Activated CD4-positive, alpha-beta memory T cell treated with anti-CD3 and anti-CD28 coated beads for 36 hours (primary cell): Measurements from ENCODE around the gene C16orf54. TPM values are rescaled to one million over a fixed set of nuclear protein-coding genes. Genes with fewer than 3 reads are reported as not detected.
"Not testable (repeated sequence)": the region's sequence is repeated elsewhere in the genome, so short reads cannot be mapped to it uniquely, and the experiment has no call there.

Experiments
- CTCF ChIA-PET: fragments of 350-600 bp; sonication (Branson Sonifier 250); formaldehyde crosslinking; loops from one replicate; lab custom pipeline; 2021; ENCODE audit warnings: antibody characterized with exemption, inconsistent platforms; lab: Charles Lee
- POLR2A ChIA-PET: fragments of 350-600 bp; sonication (Branson Sonifier 250); formaldehyde crosslinking; loops from one replicate; lab custom pipeline; 2021; ENCODE audit warnings: antibody characterized with exemption; lab: Charles Lee
- DNase-seq: peaks from one replicate; pipeline ENCODE4 v3.0.0-alpha.2; 2020
- H3K27ac Mint-ChIP-seq: one replicate; pipeline ENCODE4 v1.8.0; 2021; ENCODE audit warnings: mixed read lengths
- H3K27me3 Mint-ChIP-seq: one replicate; pipeline ENCODE4 v1.8.0; 2021; ENCODE audit warnings: mixed read lengths
- H3K36me3 Mint-ChIP-seq: one replicate; pipeline ENCODE4 v1.8.0; 2021; ENCODE audit warnings: mixed read lengths
- H3K4me1 Mint-ChIP-seq: one replicate; pipeline ENCODE4 v1.8.0; 2021; ENCODE audit warnings: low read depth, mixed read lengths
- H3K4me3 Mint-ChIP-seq: one replicate; pipeline ENCODE4 v1.8.0; 2021; ENCODE audit warnings: mild to moderate bottlenecking, mixed read lengths
- H3K9me3 Mint-ChIP-seq: one replicate; pipeline ENCODE4 v1.8.0; 2021; ENCODE audit warnings: mixed read lengths
- intact Hi-C: fragments of 100-400 bp; cut with micrococcal nuclease; formaldehyde crosslinking; loops from one replicate; pipeline ENCODE4 v1.15.1; 2023
- total RNA-seq, 2 experiments: library from RNA; stranded (reverse); gene quantifications; one replicate each; pipeline ENCODE4 v1.2.3, GENCODE V29; 2021

The C16orf54 gene
- total RNA-seq, 2 experiments from 2014 or later: 25.2 to 26.2 TPM

DNA sequence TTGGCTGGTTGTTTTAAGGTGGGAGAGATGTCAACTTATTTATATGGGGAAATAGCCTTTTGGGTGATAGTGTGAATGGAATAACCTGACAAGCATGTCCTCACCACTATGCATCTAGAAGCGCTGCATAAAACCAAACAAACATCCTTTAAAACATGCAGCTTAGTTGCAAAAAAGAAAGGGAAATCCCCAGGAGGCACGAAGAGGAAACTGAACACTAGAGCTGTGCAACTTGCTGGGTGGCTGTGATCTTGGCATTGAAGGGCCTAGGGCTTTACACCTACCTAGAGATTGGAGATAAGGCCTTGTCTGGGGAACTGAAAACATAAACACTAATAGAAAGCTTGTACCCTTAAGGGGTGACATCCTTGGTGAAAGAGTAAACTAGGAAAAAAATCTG, 7.3 kb downstream of the C16orf54 start:
- ChIA-PET CTCF (interaction anchor here (0.6 to 2.1 kb wide), 5 partner anchors 9 to 110 kb away, joined by 3 to 9 read pairs (median 6); partner anchors contain the start of gene KIF22), POLR2A (interaction anchor here (0.6 to 1.2 kb wide), 3 partner anchors 22 to 327 kb away, joined by 3 to 4 read pairs (median 3); partner anchors contain the start of gene ALDOA)
- Mint-ChIP-seq H3K36me3 (peaks cover 16% of the 10 kb centered on the region), H3K4me1 (peaks cover 67% of the 10 kb centered on the region), H3K4me3 (no peak overlapping the region), H3K27me3 (no peaks in the 10 kb centered on the region), H3K27ac (peak overlapping the region; percentile 69), H3K9me3 (no peaks in the 10 kb centered on the region)
- peak; percentile 62 for DNase-seq
- intact Hi-C loops: no loop called here

DNA sequence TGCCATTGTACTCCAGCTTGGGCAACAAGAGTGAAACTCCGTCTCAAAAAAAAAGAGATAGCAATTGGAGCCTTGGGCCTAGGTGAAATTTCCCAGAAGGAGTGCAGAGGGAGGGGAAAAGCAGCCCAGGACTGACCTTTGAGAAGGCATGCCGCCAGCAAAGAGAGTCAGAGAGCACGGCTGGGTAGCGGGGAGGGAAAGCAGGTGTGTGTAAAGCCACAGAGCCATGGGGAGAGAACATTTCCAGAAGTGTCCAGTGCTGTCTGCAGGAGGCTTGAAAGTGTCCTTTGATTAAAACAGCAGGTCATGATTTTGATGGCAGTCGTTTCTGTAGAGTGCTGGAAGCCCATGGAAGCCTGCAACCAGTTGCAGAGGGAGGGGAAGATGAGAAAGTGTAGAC, 8.1 kb downstream of the C16orf54 start:
- ChIA-PET CTCF (interaction anchor here (0.9 to 2.1 kb wide), 2 partner anchors 9 to 52 kb away, joined by 3 to 8 read pairs; partner anchors contain the start of gene KIF22), POLR2A (no interaction called here)
- Mint-ChIP-seq H3K4me1 (peaks cover 64% of the 10 kb centered on the region), H3K27me3 (no peaks in the 10 kb centered on the region), H3K27ac (no peak overlapping the region), H3K4me3 (no peak overlapping the region), H3K36me3 (peaks cover 9% of the 10 kb centered on the region), H3K9me3 (no peaks in the 10 kb centered on the region)
- no peak for DNase-seq
- intact Hi-C loops: no loop called here

DNA sequence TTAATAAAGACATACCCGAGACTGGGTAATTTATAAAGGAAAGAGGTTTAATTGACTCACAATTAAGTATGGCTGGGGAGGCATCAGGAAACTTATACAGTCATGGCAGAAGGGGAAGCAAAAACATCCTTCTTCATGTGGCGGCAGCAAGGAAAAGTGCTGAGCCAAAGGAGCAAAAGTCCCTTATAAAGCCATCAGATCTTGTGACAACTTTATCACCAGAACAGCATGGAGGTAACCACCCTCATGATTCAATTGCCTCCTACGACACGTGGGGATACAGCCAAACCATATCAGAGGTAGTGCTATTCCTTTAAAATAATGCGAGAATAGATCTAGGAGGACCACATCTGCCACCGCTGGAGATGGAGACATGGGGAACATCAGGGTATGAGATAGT, 9.0 kb downstream of the C16orf54 start:
- CTCF ChIA-PET: interaction anchor here (0.9 kb wide), 1 partner anchor 10 kb away, joined by 3 read pairs; no protein-coding TSS in a partner anchor
- POLR2A ChIA-PET: no interaction called here
- no peaks in the 10 kb centered on the region for H3K27me3 Mint-ChIP-seq
- H3K4me1 Mint-ChIP-seq: peaks cover 66% of the 10 kb centered on the region
- no peak overlapping the region for H3K4me3 Mint-ChIP-seq
- H3K9me3 Mint-ChIP-seq: peaks cover 2% of the 10 kb centered on the region
- H3K36me3 Mint-ChIP-seq: peaks cover 5% of the 10 kb centered on the region
- intact Hi-C loops: no loop called here
- H3K27ac Mint-ChIP-seq: no peak overlapping the region
- DNase-seq: no peak

DNA sequence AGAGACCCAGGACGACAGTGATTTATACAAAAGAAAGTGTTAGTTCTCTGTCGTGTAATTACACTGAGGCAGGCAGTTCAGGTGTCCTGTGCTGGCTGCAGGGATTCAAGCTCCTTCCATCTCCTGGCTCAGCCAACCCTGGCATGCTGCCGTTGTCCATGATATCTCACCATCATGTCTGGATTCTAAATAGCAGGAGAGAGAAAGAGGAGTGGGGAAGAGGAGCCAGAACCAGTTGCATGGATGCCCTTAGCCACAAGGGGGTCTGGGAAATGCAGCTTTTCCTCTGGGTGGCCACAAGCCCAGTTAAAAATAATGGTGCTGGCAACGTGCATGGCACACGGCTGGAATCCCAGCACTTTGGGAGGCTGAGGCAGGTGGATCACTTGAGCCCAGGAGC, 9.7 kb downstream of the C16orf54 start:
- ChIA-PET CTCF (no interaction called here), POLR2A (no interaction called here)
- Mint-ChIP-seq H3K27ac (peak overlapping the region; percentile 4), H3K27me3 (no peaks in the 10 kb centered on the region), H3K36me3 (peaks cover 1% of the 10 kb centered on the region), H3K4me1 (peaks cover 63% of the 10 kb centered on the region), H3K9me3 (peaks cover 2% of the 10 kb centered on the region), H3K4me3 (no peak overlapping the region)
- DNase-seq: no peak
- intact Hi-C loops: no loop called here

DNA sequence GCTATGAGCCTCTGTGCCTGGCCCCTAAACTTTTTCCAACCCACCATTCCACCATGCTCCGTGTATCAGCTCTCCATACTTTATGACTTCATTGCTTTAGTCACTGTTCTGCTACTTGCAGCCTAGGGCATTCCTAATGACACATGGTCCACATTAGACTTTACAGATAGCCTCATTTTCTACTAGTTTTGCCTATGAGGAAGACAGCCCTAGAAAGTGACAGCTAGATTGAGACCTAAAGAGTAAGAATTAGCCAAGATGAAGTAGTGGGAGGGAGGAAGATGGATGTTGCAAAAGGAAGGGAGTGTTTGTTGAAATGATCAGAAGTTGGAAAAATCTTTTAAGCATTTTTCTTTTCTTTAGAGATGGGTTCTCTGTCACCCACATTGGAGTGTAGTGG, 11.0 kb downstream of the C16orf54 start:
- Mint-ChIP-seq H3K4me1 (peaks cover 56% of the 10 kb centered on the region), H3K9me3 (peaks cover 2% of the 10 kb centered on the region), H3K27ac (no peak overlapping the region), H3K36me3 (peaks cover 1% of the 10 kb centered on the region), H3K27me3 (no peaks in the 10 kb centered on the region), H3K4me3 (no peak overlapping the region)
- CTCF ChIA-PET: interaction anchor here (1.2 kb wide), 1 partner anchor 34 kb away, joined by 3 read pairs; no protein-coding TSS in a partner anchor
- POLR2A ChIA-PET: interaction anchor here (0.9 kb wide), 1 partner anchor 9 kb away, joined by 4 read pairs; no protein-coding TSS in a partner anchor
- intact Hi-C loops: no loop called here
- DNase-seq: no peak

DNA sequence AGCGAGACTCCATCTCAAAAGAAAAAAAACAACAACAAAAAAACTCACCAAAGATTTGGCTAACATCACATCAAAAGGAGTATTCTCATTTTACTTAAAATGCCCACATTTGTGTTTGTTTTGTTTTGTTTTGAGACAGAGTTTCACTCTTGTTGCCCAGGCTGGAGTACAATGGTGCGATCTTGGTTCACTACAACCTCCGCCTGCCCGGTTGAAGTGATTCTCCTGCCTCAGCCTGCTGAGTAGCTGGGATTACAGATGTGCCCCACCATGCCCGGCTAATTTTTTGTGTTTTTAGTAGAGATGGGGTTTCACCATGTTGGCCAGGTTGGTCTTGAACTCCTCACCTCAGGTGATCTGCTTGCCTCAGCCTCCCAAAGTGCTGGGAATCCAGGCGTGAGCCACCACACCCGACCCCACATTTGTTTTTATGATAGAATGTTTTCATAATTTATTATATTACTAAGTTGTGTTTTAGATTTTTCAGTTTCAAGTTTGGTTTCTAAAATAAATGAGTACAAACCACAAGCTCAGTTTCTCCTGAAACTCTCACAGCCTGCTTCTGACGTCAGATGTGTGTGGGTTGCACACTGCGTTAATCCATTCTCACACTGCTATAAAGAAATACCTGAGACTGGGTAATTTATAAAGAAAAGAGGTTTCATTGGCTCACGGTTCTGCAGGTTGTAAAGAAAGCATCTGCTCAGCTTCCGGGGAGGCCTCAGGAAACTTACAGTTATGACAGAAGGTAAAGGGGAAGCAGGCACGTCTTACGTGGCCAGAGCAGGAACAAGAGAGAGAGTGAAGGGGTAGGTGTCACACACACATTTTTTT, 13.8 kb downstream of the C16orf54 start:
- ChIA-PET CTCF (interaction anchor here (0.8 to 1.8 kb wide), 11 partner anchors 9 to 117 kb away, joined by 3 to 11 read pairs (median 4); partner anchors contain the start of gene KIF22), POLR2A (interaction anchor here (0.6 to 2.2 kb wide), 8 partner anchors 13 to 782 kb away, joined by 3 to 17 read pairs (median 3); partner anchors contain the start of genes C16orf54 and KIF22)
- not testable (repeated sequence) for H3K36me3 Mint-ChIP-seq, H3K27me3 Mint-ChIP-seq, H3K9me3 Mint-ChIP-seq
- intact Hi-C loops: loop anchor here (1.0 to 2.0 kb wide), 4 partner anchors 13 to 59 kb away; partner anchors contain the start of genes C16orf54 and KIF22
- H3K4me1 Mint-ChIP-seq: peaks cover 33% of the 10 kb centered on the region
- peak overlapping the region; percentile 35 for H3K4me3 Mint-ChIP-seq
- peak overlapping the region; percentile 84 for H3K27ac Mint-ChIP-seq
- peak; percentile 91 for DNase-seq

DNA sequence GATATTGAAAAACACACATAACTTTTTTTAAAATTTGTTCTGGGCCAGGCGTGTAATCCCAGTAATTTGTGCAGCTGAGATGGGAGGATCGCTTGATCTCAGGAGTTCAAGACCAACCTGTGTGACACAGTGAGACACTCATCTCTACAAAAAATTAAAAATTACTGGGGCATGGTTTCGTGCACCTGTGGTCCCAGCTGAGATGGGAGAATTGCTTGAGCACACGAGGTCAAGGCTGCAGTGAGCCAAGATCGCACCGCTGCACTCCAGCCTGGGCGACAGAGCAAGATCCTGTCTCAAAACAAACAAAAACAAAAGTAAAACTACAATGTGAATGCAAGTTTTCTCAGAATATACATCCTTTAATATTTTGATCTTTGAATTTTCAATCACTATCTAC, 15.1 kb downstream of the C16orf54 start:
- no peak overlapping the region for H3K27ac Mint-ChIP-seq
- H3K36me3 Mint-ChIP-seq: peaks cover 1% of the 10 kb centered on the region
- intact Hi-C loops: no loop called here
- ChIA-PET POLR2A (interaction anchor here (1.1 to 2.2 kb wide), 3 partner anchors 15 to 60 kb away, joined by 3 to 17 read pairs (median 4); partner anchors contain the start of genes C16orf54 and KIF22), CTCF (interaction anchor here (0.7 to 3.2 kb wide), 5 partner anchors 13 to 118 kb away, joined by 3 to 16 read pairs (median 4); partner anchors contain the start of gene KIF22)
- no peaks in the 10 kb centered on the region for H3K27me3 Mint-ChIP-seq
- H3K4me3 Mint-ChIP-seq: no peak overlapping the region
- H3K9me3 Mint-ChIP-seq: peaks cover 2% of the 10 kb centered on the region
- peaks cover 26% of the 10 kb centered on the region for H3K4me1 Mint-ChIP-seq
- DNase-seq: no peak

DNA sequence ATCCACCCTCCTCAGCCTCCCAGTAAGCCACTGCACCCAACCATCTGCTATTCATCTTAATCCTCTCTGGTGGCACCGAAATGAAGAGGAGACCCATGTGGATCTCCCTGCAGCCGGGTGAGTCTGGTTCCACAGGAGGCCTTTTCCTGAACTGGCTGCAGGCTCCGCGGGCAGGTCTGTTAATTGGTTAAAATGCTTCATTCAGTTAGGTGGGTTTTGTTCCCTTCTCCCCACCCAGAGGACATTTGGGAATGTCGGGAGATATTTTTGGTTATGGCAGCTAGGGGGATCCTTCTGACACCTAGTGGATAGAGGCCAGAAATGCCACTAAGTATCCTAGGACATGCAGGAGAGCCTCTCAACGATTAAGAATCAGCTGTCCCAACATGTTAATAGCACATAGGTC, 16.7 kb downstream of the C16orf54 start:
- no peak for DNase-seq
- peaks cover 1% of the 10 kb centered on the region for H3K36me3 Mint-ChIP-seq
- intact Hi-C loops: no loop called here
- H3K4me3 Mint-ChIP-seq: no peak overlapping the region
- peaks cover 27% of the 10 kb centered on the region for H3K4me1 Mint-ChIP-seq
- H3K27ac Mint-ChIP-seq: no peak overlapping the region
- POLR2A ChIA-PET: interaction anchor here (0.5 kb wide), 1 partner anchor 56 kb away, joined by 3 read pairs; no protein-coding TSS in a partner anchor
- H3K27me3 Mint-ChIP-seq: no peaks in the 10 kb centered on the region
- CTCF ChIA-PET: interaction anchor here (0.7 to 3.2 kb wide), 14 partner anchors 9 to 302 kb away, joined by 3 to 16 read pairs (median 4); partner anchors contain the start of genes KIF22, MVP and TLCD3B
- peaks cover 2% of the 10 kb centered on the region for H3K9me3 Mint-ChIP-seq

DNA sequence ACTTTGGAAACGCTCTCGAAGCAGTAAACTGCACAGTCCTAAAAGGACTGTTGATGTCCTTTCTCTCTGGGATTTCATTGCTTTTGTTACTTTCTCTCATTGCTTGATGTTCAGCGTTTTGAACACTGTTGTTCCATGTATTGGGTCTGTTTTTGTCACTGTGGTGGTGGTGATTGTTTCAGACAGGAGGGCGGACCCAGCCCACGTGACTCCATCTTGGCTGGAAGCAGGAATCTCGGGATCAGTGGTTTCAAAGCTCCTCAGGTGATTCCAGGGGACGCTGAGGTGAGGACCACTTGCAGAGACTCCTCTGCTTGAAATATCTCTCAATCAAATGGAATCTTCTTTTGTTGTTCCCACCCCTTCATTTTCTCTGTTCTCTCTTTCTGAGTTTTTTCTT, 18.3 kb downstream of the C16orf54 start:
- peaks cover 1% of the 10 kb centered on the region for H3K36me3 Mint-ChIP-seq
- ChIA-PET POLR2A (no interaction called here), CTCF (interaction anchor here (0.6 kb wide), 1 partner anchor 14 kb away, joined by 3 read pairs; no protein-coding TSS in a partner anchor)
- H3K27ac Mint-ChIP-seq: no peak overlapping the region
- H3K27me3 Mint-ChIP-seq: no peaks in the 10 kb centered on the region
- peaks cover 2% of the 10 kb centered on the region for H3K9me3 Mint-ChIP-seq
- H3K4me1 Mint-ChIP-seq: peaks cover 22% of the 10 kb centered on the region
- intact Hi-C loops: no loop called here
- DNase-seq: no peak
- H3K4me3 Mint-ChIP-seq: no peak overlapping the region

DNA sequence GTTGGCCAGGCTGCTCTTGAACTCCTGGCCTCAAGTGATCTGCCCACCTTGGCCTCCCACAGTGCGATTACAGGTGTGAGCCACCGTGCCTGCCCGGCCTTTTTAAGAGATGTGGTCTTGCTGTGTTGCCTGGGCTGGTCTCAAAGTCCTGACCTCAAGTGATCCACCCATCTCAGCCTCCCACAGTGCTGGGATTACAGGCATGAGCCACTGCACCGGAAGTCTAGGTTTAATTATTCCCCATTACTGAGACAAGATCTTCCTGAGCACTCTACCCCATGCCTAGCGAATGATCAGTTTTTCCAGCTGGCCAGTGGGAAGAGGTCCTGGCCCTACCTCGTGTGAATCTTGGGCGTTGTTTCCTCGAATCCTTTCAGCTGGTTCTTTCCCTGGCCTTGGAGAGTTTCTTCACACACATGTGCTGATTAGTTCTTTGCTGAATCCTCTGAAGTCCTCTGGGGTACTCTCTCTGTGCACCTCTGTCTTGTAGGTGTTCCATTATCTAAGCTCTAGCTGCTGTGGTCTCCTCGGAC, 18.9 kb downstream of the C16orf54 start:
- CTCF ChIA-PET: interaction anchor here (1.7 kb wide), 1 partner anchor 26 kb away, joined by 4 read pairs; no protein-coding TSS in a partner anchor
- Mint-ChIP-seq H3K4me1 (peaks cover 18% of the 10 kb centered on the region), H3K36me3 (no peaks in the 10 kb centered on the region), H3K27ac (no peak overlapping the region), H3K27me3 (no peaks in the 10 kb centered on the region), H3K9me3 (no peaks in the 10 kb centered on the region), H3K4me3 (no peak overlapping the region)
- no peak for DNase-seq
- POLR2A ChIA-PET: interaction anchor here (0.6 kb wide), 1 partner anchor 651 kb away, joined by 3 read pairs; no protein-coding TSS in a partner anchor
- intact Hi-C loops: no loop called here

DNA sequence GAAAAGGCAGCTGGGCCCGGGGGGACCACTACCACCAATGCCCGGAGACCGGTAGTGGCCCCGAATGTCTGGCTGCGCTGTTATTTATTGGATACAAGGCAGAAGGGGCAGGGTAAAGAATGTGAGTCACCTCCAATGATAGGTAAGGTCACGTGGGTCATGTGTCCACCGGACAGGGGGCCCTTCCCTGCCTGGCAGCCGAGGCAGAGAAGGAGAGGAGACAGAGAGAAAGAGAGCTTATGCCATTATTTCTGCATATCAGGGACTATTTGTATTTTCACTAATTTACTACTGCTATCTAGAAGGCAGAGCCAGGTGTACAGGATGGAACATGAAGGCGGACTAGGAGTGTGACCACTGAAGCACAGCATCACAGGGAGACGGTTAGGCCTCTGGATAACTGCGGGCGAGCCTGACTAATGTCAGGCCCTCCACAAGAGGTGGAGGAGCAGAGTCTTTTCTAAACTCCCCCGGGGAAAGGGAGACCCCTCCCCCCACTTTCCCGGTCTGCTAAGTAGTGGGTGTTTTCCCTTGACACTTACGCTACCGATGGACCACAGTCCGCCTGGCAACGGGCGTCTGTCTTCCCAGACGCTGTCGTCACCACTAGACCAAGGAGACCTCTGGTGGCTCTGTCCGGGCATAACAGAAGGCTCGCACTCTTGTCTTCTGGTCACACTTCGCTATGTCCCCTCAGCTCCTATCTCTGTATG, 24.5 kb downstream of the C16orf54 start:
- peaks cover 13% of the 10 kb centered on the region for H3K4me1 Mint-ChIP-seq
- intact Hi-C loops: loop anchor here (1.0 kb wide), 1 partner anchor 21 kb away; no protein-coding TSS in a partner anchor
- DNase-seq: peak; percentile 61
- CTCF ChIA-PET: interaction anchor here (0.7 to 3.3 kb wide), 3 partner anchors 20 to 82 kb away, joined by 3 to 14 read pairs (median 12); no protein-coding TSS in a partner anchor
- H3K36me3 Mint-ChIP-seq, H3K27ac Mint-ChIP-seq, H3K4me3 Mint-ChIP-seq, H3K9me3 Mint-ChIP-seq, H3K27me3 Mint-ChIP-seq, POLR2A ChIA-PET: not testable (repeated sequence)
